GM12892 (cell line): ENCODE results near the gene ZZZ3.

Source experiments
- DNase-seq: peaks from one replicate; pipeline ENCODE4 v3.0.0; 2011; ENCODE audit not compliant: insufficient read length
- FAIRE-seq: peaks from 2 replicates; lab custom pipeline; 2011; peaks lifted over from hg19 to GRCh38; lab: Jason Lieb, UNC
- POLR2A ChIP-seq: IDR thresholded peaks from 2 replicates; pipeline ENCODE4 v1.6.1; 2011; ENCODE audit warnings: low read depth, low read length, control low read depth
- POLR2AphosphoS5 ChIP-seq: IDR thresholded peaks from 2 replicates; pipeline ENCODE4 v1.6.1; 2011; ENCODE audit warnings: low read depth, low read length, control low read depth
- TAF1 ChIP-seq: IDR thresholded peaks from 2 replicates; pipeline ENCODE4 v1.6.1; 2011; ENCODE audit warnings: low read depth, mild to moderate bottlenecking, control low read depth, low read length, borderline replicate concordance

ZZZ3 gene

DNA sequence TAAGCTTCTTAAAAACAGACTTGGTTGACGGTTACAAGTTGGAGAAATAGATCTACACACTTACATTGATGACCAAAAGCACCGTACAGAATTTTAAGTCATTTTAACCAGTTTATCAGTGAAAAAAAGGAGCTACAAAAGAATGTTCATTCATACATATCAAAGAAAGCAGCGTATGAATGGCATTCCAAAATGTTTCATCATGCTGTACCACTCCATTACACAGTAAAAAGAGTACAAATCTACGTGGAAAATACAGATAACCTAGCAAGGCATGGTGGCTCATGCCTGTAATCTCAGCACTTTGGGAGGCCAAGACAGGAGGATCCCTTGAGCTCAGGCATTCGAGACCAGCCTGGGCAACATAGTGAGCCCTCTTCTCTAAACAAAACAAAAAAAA is 40.3 kb downstream of the ZZZ3 start:
- no peak for DNase-seq
- no peak for FAIRE-seq
- TF ChIP-seq POLR2AphosphoS5, result no peak

DNA sequence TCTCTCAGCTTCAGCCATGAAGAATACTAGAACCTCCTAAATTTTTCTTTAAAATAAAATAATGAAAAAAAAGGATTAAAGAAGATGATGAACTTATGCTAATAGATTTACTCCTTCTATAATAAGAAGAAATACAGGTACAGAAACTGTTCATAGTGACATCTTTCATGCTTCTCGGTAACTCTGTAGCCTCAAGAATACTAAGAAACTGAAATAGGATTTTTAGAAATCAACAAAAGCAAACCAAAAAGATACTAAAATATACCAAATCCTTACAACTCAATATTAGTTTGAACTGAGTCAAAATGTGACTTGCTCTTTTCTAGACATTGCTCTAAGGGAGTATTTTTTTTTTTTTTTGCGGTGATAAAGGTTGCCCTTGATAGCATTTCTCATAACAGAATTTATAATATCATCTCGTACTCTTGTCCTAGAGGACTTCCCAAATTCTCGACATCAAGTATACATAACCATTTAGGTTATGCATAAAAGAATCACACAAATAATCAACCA is 42.8 kb downstream of the ZZZ3 start:
- FAIRE-seq, result no peak
- no peak for DNase-seq
- TF ChIP-seq POLR2AphosphoS5, result no peak
- TF ChIP-seq TAF1, result no peak
- no peak for TF ChIP-seq POLR2A

DNA sequence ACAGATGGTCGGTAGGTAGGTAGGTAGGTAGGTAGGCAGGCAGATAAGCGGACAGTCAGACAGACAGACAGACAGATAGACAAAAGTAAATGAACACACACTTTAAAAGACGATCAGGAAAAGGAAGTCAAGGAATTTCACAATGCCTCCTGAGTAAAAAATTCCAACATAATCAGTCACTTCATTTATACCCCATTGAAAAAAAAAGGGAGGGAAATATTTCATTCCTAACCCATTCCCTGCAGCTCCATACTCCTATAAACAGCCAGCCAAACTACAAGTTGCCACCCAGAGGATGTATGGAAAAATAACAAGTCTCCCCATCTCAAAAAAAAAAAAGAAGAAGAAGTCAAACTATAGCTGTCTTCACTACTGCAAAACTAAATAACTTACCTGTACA is 43.4 kb downstream of the ZZZ3 start:
- TF ChIP-seq POLR2AphosphoS5, result no peak
- TF ChIP-seq TAF1, result no peak
- TF ChIP-seq POLR2A, result no peak
- FAIRE-seq (no peak), DNase-seq (no peak)

DNA sequence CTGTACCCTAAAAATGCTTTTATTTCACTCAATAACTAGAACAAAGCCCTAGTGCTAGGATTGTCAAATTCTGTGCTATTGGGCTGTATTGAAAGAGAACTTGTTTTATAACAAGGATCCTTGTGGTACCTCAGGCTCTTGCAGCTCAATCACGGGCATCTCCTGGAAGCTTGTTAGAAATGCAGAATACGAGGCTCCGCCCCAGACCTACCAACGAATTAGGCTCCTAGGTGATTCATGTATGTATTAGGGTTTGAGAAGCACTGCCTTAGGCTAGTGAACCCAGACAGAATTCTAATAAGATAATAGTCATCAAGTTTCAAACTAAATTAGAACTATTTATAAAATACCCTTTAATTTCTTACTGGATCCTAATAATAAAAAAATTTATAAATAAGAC is 45.6 kb downstream of the ZZZ3 start:
- FAIRE-seq, result no peak
- DNase-seq, result no peak
- TF ChIP-seq POLR2A (no peak), TAF1 (no peak), POLR2AphosphoS5 (no peak)
